Skin epidermis (tissue), 12 donors: Measurements from ENCODE around the gene STXBP5.

Experiments used
- H3K27ac ChIP-seq, 21 experiments: fragments of 200-600 bp; sonication (generic) in 11 of 21; one replicate each; pipeline ENCODE4 v1.5.0; 2020; ENCODE audit warnings: mild to moderate bottlenecking in 3 of 21, inconsistent platforms in 2 of 21, moderate library complexity in 2 of 21
- H3K4me3 ChIP-seq, 7 experiments: fragments of 200-600 bp; sonication (generic) in 2 of 7; one replicate each; pipeline ENCODE4 v1.5.0; 2020; ENCODE audit warnings: inconsistent platforms in 2 of 7, mild to moderate bottlenecking in 2 of 7, moderate library complexity in 1 of 7

Gene STXBP5

DNA sequence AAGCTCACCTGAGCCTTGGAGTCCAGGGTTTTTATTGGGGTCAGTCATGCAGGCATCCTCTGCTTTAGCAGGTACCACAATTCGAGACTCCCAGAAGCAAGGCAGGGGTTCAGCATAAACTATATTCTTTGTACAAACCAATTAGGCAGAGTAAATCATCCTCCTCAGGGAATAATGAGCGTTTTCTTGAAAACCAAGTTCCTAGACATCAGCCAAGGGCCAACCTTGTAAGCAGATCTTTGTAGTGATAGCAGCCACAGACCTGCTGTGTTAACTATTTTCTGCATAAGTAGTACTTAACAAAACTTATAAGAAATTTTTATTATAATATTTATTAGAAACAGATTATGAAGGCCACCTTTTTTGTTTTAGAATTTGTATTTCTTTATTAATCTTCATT, 74.7 kb downstream of the STXBP5 start:
- Histone ChIP-seq H3K4me3 (no peak overlapping the region), H3K27ac (peak overlapping the region in 5 of 21 experiments; percentile 1 to 42 (median 15))

DNA sequence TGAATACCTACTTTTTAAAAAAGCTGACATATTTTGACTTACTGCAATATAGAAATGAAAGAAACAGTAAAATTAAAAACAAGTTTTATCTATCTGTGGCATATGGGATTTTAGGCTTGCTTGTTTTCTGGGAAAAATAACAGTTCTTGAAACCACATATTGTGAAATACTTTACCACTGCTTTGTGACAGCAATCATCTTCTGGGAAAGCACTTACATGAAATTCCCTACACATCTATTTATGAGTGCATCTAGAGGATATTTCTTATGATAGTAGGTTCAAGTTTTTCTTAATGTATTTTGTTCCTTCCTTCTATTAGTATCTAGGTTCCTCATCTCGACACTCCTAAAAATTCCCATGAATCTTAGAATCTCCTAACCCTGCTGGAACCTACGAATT, 75.2 kb downstream of the STXBP5 start:
- peak overlapping the region in 2 of 21 experiments; percentile 1 to 15 for H3K27ac ChIP-seq
- H3K4me3 ChIP-seq = no peak overlapping the region

DNA sequence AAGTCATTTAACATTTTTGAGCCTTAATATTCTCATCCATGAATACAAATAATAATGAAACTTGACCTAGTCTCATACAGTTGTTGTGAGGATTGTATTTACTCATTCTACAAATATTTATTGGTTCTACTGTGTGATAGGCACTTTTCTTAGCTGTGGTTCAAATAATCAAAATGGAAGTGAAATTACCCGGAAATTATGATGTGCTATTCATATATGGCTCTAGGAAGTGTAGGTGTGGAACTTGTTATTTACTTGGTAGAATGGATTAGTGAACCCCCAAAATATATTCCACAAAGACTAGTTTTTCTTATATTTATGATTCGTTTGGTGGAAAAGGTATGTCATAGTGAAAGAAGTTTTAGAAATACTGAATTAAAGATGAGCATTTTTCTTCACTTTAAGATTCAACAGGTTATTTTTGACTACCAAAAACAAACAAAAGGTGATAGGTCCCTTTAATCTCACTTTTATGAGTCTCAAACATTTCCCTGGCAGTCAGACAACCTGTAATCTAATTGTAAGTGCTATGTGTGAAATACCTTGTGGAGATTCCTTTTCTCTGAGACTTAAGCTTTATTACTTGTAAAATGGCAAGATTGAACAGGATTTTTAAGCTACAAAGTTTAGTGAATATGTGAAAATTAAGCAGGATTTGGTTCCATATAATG, 77.8 kb downstream of the STXBP5 start:
- Histone ChIP-seq H3K27ac (no peak overlapping the region), H3K4me3 (no peak overlapping the region)

DNA sequence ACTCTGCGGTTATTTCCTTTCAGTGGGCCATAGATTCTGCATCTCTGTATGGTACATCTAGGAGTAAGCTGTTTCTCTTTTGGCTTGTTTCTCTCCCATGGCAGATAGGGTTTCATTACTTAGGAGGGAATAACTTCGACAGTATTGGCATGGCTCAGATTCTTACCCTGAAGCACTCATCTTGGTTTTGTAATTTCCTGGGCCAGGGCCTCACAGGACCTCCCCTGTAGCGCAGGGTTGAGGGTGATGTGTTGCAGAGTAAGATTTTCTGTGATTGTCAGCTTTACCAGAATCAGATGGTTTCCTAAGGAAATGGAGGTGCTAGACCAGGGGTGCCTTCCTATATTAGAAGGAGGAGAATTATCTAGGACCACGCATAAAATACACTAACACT, 78.3 kb downstream of the STXBP5 start:
- no peak overlapping the region for H3K4me3 ChIP-seq
- H3K27ac ChIP-seq = no peak overlapping the region

DNA sequence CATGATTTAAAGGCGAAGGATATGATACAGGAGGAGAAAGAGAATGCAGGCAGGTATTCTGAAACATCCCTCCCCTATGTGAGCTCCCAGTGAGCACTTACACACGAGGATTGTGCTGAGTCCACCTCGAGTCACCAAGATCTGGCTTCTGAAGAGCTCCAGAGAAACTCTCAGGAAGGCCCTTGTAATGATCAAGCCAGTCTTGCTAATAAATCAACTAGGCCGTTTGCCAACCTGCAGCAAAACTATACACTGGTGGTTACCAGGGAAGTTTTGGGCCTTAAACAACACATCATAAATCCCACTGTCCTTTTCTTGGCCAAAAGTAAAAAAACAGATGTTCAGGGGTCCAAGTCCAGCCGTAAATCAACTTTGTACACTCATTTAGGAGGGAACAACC, 79.2 kb downstream of the STXBP5 start:
- Histone ChIP-seq H3K4me3 (no peak overlapping the region), H3K27ac (no peak overlapping the region)

DNA sequence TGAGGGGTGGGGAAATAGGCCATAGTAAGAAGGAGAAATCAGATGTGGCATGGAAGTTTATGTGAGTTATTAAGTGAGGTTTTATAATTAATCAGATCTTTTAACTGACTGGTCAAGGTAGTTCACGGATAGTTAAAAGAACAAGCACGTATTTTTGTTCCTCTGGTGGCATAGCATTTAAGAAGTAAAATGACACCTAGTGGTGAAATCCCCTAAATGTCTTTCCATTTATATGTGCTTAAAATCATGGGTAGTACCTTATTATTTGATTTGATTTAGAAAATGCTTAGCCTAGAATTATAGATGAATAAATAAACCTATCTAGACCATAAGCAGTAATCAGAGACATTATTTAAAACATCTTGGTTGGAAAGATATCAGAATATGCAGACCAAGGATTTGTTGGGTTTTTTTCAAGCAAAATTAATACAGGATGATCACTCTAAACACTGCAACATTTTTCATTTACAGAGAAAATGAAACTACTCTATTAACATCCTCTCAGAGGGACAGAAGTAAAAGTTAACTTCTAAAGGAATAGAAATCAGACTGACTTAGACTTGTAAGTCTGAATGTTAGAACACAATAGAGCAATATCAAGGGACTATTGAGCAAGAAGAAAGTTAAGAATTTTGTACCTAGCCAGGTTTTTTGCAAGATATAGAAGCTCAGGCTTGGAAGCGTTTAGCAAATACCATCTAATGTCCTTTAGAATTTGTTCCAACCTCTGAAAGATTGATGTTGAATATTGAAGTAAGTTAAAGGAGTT, 81.1 kb downstream of the STXBP5 start:
- Histone ChIP-seq H3K4me3 (no peak overlapping the region), H3K27ac (peak overlapping the region in 5 of 21 experiments; percentile 6 to 19 (median 11))

DNA sequence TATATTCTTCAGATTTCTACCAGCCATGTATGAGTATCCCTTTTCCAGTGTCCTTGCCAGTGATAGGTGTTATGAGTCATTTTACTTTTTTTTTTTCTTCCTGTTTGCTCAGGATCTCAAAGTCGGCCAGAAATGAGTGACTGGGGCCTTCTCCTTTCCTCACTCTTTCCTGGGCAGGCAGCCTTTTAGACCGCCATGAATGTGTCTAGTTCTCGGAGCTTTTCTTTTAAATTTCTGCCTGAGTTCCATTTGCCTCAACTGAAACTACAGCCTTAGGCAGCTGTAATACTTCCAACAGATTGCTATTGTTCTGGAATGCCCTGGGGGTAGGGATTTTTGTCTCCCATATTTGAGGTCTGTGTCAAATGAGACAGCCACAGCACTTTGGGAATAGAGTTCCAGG, 83.7 kb downstream of the STXBP5 start:
- no peak overlapping the region for H3K27ac ChIP-seq
- no peak overlapping the region for H3K4me3 ChIP-seq

DNA sequence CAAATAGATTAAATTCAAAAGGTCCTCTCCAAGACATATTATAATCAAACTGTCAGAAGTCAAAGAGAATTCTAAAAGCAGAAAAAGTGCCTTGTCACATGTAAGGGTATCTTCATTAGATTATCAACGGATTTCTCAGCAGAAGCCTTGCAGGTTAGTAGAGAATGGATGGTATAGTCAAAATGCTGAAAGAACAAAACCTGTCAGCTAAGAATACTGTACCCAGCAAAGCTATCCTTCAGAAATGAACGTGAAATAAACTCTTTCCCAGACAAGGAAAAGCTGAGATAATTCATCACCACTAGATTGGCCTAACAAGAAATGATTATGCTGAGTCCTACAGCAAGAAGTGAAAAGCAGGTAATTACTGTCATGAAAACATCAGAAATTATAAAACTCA, 92.9 kb downstream of the STXBP5 start:
- Histone ChIP-seq H3K27ac (no peak overlapping the region), H3K4me3 (no peak overlapping the region)

DNA sequence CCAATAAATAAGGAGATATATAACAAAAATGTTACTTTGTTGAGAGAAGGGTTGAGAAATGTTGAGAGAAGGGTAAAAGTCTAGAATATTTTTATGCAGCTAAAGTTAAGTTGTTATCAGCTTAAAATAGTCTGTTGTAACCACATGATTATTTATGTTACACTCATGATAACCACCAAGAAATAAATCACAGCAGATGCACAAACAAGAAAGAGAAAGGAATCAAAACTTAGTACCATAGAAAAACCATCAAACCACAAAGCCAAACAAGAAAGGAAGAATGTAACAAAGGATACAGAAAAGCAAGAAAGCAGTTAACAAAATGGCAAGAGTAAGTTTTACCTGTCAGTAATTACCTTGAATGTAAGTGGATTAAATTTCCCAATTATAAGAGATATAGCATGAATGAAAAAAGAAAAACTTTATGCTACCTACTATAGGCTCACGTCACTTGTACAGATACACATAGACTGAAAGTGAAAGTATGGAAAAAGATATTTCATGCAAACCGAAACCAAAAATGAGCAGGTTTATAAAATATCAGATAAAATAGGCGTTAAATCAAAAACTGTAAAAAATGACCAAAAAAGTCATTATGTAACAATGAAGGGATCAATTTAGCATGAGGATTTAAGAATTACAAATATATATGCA, 93.6 kb downstream of the STXBP5 start:
- no peak overlapping the region for H3K27ac ChIP-seq
- no peak overlapping the region for H3K4me3 ChIP-seq

DNA sequence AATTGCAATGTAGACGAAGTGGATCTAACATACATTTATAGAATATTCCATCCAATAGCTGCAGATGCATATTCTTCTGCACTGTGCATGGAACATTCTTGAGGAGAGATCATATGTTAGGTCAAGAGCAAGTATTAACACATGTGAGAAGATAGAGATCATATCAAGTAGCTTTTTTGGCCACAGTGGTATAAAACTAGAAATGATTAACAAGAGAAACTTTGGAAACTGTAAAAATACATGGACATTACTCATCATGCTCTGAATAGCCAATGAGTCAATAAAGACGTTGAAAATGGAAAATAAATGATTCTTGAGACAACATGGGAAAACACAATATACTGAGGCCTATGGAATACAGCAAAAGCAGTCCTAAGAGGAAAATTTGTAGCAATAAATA, 94.2 kb downstream of the STXBP5 start:
- Histone ChIP-seq H3K27ac (no peak overlapping the region), H3K4me3 (no peak overlapping the region)

DNA sequence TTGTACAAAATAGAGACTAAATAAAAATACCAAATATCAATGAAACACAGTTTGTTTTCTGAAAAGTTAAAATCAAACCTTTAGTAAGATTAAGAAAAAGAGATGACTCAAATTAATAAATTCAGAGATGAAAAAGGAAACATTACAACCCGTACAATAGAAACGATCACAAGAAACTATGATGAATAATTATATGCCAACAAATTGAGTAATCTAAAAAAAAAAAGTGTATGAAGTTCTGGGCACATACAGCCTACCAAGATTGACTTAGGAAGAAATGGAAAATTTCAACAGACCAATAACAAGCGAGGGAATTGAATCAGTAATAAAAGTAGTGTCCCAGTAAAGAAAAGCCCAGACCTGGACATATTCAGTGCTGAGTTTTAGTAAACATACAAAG, 94.8 kb downstream of the STXBP5 start:
- Histone ChIP-seq H3K27ac (no peak overlapping the region), H3K4me3 (no peak overlapping the region)

DNA sequence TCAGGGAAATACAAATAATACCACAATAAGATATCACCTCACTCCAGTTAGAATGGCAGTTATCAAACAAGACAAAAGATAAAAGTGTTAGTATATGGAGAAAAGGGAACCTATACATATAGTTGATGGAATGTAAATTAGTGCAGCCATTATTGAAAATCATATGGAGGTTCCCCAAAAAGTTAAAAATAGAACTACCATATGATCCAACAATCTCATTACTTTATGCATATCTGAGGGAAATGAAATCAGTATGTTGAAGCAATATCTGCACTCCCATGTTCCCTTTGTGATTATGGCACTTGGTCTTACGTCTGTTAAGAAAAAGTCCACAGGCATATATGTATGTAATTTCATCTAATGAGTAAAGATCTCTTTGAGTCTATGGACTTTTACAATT, 96.9 kb downstream of the STXBP5 start:
- H3K27ac ChIP-seq = no peak overlapping the region

DNA sequence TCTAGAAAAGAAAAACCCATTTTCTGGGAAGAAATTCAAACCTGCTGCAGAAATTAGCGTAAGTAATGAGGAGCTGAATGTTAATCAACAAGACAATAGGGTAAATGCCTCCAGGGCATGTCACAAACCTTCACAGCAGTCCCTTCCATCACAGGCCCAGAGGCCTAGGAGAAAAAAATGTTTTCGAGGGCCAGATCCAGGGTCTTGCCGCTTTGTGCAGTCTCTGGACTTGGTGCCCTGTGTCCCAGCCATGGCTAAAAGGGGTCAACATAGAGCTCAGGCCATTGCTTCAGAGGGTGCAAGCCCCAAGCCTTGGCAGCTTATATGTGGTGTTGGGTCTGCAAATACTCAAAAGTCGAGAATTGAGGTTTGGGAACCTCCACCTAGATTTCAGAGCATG, 99.8 kb downstream of the STXBP5 start:
- Histone ChIP-seq H3K27ac (no peak overlapping the region), H3K4me3 (no peak overlapping the region)

More for the DNA sequence above, 96.9 kb downstream of the STXBP5 start:
- H3K4me3 ChIP-seq = no peak overlapping the region

DNA sequence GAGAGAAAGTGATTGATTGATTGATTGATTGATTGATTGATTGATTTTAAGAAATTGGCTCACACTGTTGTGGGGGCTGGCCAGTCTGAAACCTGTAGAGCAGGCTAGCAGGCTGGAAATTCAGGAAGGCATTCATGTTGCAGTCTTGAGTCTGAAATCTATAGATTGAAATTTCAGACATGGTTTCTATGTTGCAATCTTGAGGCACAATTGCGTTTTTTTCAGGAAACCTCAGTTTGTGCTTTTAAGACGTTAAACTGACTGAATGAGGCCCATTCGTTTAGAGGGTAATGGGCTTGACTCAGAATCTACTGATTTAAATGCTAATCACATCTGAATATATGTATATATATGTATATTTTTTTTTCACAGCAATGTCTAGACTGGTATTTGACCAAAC, 106.3 kb downstream of the STXBP5 start:
- H3K27ac ChIP-seq = no peak overlapping the region
- H3K4me3 ChIP-seq = no peak overlapping the region

DNA sequence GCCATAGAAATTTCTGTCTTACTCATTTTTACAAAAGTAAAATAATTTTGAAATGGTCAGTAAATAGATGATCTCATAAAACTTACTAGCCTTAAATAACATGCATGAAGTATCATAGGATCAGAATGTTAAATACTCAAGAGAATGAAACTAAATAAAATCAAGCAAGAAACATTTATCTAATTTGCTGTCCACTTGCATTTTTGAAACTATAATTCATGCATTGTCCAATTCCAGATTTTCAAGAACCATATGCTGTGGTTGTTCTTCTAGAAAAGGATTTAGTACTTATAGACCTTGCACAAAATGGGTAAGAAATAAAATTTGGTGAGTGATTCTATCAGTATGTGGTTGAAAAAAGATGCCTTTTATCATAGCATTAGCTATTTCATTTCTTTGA, 107.0 kb downstream of the STXBP5 start:
- H3K4me3 ChIP-seq = no peak overlapping the region
- no peak overlapping the region for H3K27ac ChIP-seq

DNA sequence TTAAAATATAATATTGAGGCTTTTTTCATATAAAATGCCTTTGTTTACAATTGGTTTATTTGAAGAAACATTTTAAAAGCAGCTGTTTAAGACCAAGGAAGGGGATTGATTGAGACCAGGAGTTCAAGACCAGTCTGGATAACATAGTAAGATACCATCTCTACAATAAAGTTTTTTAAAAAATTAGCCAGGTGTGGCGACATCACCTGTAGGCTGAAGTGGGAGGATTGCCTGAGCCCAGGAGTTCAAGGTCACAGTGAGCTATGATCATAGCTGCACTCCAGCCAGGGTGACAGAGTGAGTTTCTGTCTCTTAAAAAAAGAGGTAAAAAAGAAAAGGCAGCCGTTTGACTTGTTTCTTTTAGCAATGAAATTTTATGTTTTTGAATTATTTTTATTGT, 117.0 kb downstream of the STXBP5 start:
- H3K4me3 ChIP-seq = no peak overlapping the region
- H3K27ac ChIP-seq = peak overlapping the region in 1 of 21 experiments; percentile 65

DNA sequence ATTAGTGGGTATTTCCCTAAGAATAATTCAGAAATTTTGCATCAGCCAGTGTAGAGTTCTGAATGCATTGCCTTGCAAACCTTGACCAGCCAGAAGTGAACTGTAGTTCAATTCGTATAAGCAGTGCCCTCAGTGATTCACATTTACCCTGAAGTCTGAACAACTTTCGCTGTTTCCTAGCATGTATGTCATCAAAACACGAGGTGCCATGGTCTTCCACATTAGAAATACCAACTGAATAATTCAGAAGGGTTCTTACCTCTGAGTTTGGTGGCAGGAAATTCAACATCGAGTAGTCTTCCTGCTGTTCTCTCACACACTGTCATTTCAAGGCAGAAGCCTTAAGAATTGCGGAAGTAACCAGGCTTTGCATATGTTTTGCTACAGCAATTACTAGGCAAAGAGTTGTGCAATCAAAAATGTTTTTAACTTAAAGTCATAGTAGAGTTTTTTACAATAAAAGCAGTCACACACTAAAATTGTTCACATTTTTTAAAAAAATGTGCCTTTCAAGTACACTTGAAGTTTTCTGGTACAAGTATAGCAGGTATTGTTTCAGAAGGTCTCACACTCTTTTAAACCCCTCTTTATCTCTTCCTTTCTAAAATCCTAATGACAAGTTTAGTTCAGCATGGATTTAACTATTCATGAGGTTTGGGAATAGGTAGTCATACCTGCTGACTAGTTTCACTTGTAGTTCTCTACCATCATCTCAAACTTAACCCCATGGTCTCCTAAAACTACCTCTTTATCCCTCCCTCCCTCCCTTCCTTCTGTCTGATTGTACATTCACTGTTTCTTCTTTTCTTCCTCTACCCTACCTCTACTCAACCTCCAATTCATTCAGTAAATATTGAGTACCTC, 118.3 kb downstream of the STXBP5 start:
- Histone ChIP-seq H3K27ac (peak overlapping the region in 15 of 21 experiments; percentile 4 to 73 (median 60)), H3K4me3 (no peak overlapping the region)

DNA sequence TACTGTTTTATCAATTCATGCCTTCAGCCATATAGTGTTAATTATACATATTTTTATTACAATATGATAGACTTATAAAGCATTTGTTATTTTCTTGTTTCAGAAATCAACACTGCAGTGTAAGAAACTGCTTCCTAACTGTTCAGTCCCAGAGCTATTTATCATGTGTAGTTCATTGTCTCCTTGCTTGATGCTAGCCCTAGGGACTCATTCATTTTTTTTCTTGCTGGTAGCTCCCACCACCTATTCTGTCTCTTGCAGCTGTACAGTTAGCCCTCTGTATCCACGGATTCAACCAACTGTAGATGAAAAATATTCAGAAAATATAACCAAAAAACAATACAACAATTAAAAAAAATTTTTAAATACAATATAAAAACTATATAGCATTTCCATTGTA, 121.3 kb downstream of the STXBP5 start:
- Histone ChIP-seq H3K4me3 (no peak overlapping the region), H3K27ac (no peak overlapping the region)

DNA sequence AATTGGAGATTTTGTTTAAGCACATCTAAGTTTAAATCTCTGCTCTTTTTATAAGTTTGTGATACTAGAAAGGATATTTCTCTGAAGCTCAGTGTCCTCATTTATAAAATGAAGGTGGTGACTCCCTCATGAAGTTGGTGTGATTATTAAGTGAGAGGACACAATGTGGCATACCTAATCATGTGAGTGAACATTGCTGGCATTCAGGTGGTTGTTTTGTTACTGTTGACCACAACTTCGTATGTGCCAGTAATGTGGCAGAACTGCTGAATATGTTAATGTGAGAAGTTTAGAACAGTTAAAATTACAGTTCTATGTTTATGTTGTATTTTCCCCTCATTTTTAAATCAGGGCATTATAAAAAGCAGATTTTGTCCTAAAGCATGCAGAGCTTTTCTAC, 127.2 kb downstream of the STXBP5 start:
- no peak overlapping the region for H3K27ac ChIP-seq
- no peak overlapping the region for H3K4me3 ChIP-seq

DNA sequence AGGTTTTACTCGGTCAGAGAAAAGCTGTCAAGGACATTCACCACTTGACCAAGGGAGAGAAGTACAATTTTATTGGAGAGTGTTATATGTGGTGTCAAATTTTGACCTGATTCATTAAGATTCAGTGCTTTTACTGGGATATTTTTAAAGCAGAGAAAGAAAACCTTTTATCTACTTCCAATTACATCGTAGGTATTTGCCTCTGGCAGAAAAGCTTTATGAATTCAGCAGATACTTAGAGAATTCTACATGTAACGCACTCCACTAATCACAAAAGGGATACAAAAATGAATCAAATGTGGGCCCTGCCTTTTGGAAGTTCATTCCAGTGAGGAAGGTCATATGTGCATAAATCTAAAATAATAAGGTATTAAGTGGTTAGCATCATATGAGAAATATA, 133.7 kb downstream of the STXBP5 start:
- Histone ChIP-seq H3K27ac (no peak overlapping the region), H3K4me3 (no peak overlapping the region)
